BE2C (cell line): ENCODE data around the gene ATF4.

ENCODE experiments used
- DNase-seq: peaks from one replicate; pipeline ENCODE4 v3.0.0-alpha.2; 2020
- H3K27me3 ChIP-seq: fragments of 250-450 bp; sonication (Bioruptor Pico); 2 replicates; pipeline ENCODE4 v1.5.1; 2020; ENCODE audit warnings: mild to moderate bottlenecking
- H3K36me3 ChIP-seq: fragments of 250-450 bp; sonication (Bioruptor Pico); 2 replicates; pipeline ENCODE4 v1.5.1; 2020; ENCODE audit warnings: mild to moderate bottlenecking
- H3K4me1 ChIP-seq: fragments of 250-450 bp; sonication (Bioruptor Pico); 2 replicates; pipeline ENCODE4 v1.5.1; 2020
- H3K4me3 ChIP-seq: 2 replicates; pipeline ENCODE4 v1.5.1; 2011; ENCODE audit warnings: low read depth, low read length
- H3K9me3 ChIP-seq: fragments of 250-450 bp; sonication (Bioruptor Pico); 2 replicates; pipeline ENCODE4 v1.5.1; 2020
- TF ChIP-seq, protein P1 (sequence below): IDR thresholded peaks from 2 replicates; pipeline ENCODE4 v1.5.1; 2012; ENCODE audit warnings: mild to moderate bottlenecking, low read depth, low read length

The ATF4 gene

DNA sequence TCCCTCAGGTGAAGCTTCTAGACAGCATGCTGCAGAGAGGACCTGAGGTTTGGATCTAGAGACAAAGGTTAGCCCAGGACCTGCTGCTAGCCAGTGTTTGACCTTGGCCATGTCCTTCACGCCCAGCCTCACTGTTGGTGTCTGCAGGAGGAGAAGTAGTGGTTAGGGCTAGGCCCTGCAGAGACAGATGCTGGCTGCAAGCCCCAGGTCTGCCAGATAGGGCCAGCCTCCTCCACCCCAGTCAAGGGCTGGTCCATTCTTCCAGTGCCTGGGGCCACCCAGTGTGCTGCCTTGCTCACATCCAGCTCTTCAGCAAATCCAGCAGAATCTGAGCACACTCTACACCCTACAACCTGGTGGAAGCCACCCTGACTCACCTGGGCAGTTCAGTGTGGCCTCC is 39.8 kb upstream of the ATF4 start:
- Histone ChIP-seq H3K9me3 (no peaks in the 10 kb centered on the region), H3K4me3 (no peak overlapping the region), H3K27me3 (no peaks in the 10 kb centered on the region), H3K4me1 (peaks cover 7% of the 10 kb centered on the region), H3K36me3 (no peaks in the 10 kb centered on the region)
- TF ChIP-seq, protein P1, sequence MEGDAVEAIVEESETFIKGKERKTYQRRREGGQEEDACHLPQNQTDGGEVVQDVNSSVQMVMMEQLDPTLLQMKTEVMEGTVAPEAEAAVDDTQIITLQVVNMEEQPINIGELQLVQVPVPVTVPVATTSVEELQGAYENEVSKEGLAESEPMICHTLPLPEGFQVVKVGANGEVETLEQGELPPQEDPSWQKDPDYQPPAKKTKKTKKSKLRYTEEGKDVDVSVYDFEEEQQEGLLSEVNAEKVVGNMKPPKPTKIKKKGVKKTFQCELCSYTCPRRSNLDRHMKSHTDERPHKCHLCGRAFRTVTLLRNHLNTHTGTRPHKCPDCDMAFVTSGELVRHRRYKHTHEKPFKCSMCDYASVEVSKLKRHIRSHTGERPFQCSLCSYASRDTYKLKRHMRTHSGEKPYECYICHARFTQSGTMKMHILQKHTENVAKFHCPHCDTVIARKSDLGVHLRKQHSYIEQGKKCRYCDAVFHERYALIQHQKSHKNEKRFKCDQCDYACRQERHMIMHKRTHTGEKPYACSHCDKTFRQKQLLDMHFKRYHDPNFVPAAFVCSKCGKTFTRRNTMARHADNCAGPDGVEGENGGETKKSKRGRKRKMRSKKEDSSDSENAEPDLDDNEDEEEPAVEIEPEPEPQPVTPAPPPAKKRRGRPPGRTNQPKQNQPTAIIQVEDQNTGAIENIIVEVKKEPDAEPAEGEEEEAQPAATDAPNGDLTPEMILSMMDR: no peak
- no peak for DNase-seq

DNA sequence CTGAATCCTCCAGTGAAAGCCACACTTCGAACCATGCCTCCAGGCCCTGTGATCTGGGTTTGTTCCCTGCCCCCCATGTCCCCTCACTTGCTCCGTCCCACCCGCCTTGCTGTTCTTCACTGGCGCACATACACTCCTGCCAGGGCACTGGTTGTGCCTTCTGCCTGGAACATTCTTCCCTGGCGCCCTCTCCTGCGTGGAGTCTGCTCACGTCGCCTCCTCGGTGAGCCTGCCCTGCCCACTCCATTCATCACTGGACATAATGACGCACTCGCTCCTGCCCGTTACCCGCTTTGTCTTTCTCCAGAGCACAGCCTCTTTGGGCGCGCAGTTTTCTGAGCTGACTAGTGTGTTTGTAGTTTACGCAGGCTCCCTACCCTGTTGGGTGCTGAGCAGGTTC is 39.3 kb upstream of the ATF4 start:
- Histone ChIP-seq H3K4me3 (no peak overlapping the region), H3K9me3 (no peaks in the 10 kb centered on the region), H3K4me1 (peaks cover 2% of the 10 kb centered on the region; the same call in 1 of the 2 replicates), H3K27me3 (no peaks in the 10 kb centered on the region), H3K36me3 (no peaks in the 10 kb centered on the region)
- TF ChIP-seq, protein P1: no peak
- DNase-seq: no peak

DNA sequence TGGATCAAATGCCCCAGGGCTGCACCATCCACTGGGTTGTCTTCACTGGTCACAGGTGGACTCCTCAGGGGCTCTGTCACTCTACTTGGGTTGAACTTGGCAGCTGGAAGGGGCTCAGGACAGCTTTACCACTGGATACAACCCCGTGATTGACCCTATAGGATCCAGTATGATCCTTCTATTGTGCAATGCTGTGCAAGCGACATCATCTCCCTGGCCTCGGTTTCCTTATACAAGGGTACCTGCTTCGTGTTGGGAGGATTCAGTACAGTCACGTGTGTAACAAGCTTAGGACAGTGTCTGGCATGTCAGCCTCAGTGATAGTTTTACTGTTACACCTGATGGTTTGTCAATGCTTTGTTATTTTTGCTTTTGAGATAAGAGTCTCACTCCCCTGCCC is 38.8 kb upstream of the ATF4 start:
- TF ChIP-seq, protein P1: no peak
- H3K36me3 ChIP-seq: no peaks in the 10 kb centered on the region
- no peak for DNase-seq
- H3K27me3 ChIP-seq: no peaks in the 10 kb centered on the region
- no peaks in the 10 kb centered on the region for H3K9me3 ChIP-seq
- H3K4me3 ChIP-seq: no peak overlapping the region
- H3K4me1 ChIP-seq: no peaks in the 10 kb centered on the region

DNA sequence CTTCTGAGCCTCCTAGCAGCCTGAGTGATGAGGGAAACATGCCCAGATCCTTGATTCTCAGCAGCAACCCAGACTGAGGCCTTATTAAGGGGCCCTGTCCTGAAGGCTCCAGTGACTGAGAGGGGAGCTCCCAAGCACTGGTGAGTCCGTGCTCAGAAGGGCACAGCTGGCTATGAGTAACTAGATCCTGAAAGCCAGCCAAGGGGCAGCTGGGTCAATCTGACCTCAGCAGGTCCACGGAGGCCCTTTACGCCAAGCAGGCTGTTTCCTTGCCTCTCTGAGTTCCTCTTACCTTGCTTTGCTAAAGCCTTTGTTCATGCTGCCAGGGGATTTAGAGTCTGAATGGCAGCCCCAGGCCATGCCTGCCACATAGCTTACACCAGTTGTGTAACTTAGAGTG is 37.6 kb upstream of the ATF4 start:
- TF ChIP-seq, protein P1: no peak
- no peak for DNase-seq
- H3K4me1 ChIP-seq: no peaks in the 10 kb centered on the region
- no peaks in the 10 kb centered on the region for H3K9me3 ChIP-seq
- H3K27me3 ChIP-seq: no peaks in the 10 kb centered on the region
- no peak overlapping the region for H3K4me3 ChIP-seq
- no peaks in the 10 kb centered on the region for H3K36me3 ChIP-seq

DNA sequence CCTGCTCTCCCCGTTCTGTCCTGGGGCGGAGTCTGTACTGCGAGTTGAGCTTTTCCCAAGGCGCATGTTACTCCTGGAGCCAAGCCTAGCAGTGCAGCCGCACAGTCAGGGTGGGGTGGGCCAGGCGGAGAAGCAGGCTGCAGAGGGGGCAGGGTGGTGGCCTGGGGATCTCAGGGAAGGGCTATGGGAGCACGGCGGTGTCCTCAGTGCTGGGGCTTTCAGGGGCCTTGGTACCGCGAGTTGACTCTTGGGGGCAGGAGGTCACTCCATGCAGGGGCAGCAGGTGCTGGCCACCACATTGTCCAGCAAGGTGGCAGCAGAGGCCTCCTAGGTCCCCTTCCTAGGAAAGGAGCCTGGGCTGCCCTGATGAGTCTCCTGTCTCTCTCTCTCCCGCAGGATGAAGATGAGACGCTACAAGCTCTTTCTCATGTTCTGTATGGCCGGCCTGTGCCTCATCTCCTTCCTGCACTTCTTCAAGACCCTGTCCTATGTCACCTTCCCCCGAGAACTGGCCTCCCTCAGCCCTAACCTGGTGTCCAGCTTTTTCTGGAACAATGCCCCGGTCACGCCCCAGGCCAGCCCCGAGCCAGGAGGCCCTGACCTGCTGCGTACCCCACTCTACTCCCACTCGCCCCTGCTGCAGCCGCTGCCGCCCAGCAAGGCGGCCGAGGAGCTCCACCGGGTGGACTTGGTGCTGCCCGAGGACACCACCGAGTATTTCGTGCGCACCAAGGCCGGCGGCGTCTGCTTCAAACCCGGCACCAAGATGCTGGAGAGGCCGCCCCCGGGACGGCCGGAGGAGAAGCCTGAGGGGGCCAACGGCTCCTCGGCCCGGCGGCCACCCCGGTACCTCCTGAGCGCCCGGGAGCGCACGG is 33.2 kb upstream of the ATF4 start:
- no peaks in the 10 kb centered on the region for H3K36me3 ChIP-seq
- H3K27me3 ChIP-seq: no peaks in the 10 kb centered on the region
- H3K4me3 ChIP-seq: no peak overlapping the region
- H3K4me1 ChIP-seq: peaks cover 8% of the 10 kb centered on the region
- DNase-seq: no peak
- TF ChIP-seq, protein P1: no peak
- no peaks in the 10 kb centered on the region for H3K9me3 ChIP-seq

DNA sequence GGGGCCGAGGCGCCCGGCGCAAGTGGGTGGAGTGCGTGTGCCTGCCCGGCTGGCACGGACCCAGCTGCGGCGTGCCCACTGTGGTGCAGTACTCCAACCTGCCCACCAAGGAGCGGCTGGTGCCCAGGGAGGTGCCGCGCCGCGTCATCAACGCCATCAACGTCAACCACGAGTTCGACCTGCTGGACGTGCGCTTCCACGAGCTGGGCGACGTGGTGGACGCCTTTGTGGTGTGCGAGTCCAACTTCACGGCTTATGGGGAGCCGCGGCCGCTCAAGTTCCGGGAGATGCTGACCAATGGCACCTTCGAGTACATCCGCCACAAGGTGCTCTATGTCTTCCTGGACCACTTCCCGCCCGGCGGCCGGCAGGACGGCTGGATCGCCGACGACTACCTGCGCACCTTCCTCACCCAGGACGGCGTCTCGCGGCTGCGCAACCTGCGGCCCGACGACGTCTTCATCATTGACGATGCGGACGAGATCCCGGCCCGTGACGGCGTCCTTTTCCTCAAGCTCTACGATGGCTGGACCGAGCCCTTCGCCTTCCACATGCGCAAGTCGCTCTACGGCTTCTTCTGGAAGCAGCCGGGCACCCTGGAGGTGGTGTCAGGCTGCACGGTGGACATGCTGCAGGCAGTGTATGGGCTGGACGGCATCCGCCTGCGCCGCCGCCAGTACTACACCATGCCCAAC is 32.4 kb upstream of the ATF4 start:
- Histone ChIP-seq H3K27me3 (no peaks in the 10 kb centered on the region), H3K4me1 (peaks cover 8% of the 10 kb centered on the region)
- no peak for DNase-seq

More for the DNA sequence above, 32.4 kb upstream of the ATF4 start:
- TF ChIP-seq, protein P1: no peak
- H3K9me3 ChIP-seq: no peaks in the 10 kb centered on the region
- no peaks in the 10 kb centered on the region for H3K36me3 ChIP-seq
- no peak overlapping the region for H3K4me3 ChIP-seq
